K562 (cell line): ENCODE results near the gene ZNF81.

Experiments
- ARNT ChIP-seq, 2 experiments: fragments of 450-650 bp; IDR thresholded peaks; 2 replicates each; pipeline ENCODE4 v1.6.1; 2016; ENCODE audit warnings: mild to moderate bottlenecking in 1 of 2
- JUNB ChIP-seq: fragments of 450-650 bp; formaldehyde crosslinking; conservative IDR thresholded peaks from 2 replicates; pipeline ENCODE4 v1.4.0; 2020; ENCODE audit warnings: mild to moderate bottlenecking
- POLR2AphosphoS5 ChIP-seq: IDR thresholded peaks from 2 replicates; pipeline ENCODE4 v1.6.1; 2011; ENCODE audit warnings: mild to moderate bottlenecking, low read depth, low read length, moderate library complexity; ENCODE audit not compliant: control insufficient read depth, insufficient read depth
- SMAD4 ChIP-seq: fragments of 250-450 bp; sonication (Bioruptor Pico); conservative IDR thresholded peaks from 2 replicates; pipeline ENCODE4 v1.8.0; 2021; ENCODE audit warnings: inconsistent platforms, mild to moderate bottlenecking, moderate library complexity
- ZNF24 ChIP-seq: fragments of 450-650 bp; IDR thresholded peaks from 2 replicates; pipeline ENCODE4 v1.6.1; 2016
- TF ChIP-seq, protein P1 (sequence below), 3 experiments: IDR thresholded peaks in 2 of 3; conservative IDR thresholded peaks in 1 of 3; 2 replicates each; pipeline ENCODE4 v1.5.1; 2011 to 2012; ENCODE audit warnings: low read length in 3 of 3, mild to moderate bottlenecking in 3 of 3, control low read depth in 2 of 3, improper control_type of control experiment in 1 of 3, inconsistent platforms in 1 of 3, low read depth in 1 of 3, mixed read lengths in 1 of 3, moderate library complexity in 1 of 3; ENCODE audit not compliant: insufficient read depth in 2 of 3

DNA sequence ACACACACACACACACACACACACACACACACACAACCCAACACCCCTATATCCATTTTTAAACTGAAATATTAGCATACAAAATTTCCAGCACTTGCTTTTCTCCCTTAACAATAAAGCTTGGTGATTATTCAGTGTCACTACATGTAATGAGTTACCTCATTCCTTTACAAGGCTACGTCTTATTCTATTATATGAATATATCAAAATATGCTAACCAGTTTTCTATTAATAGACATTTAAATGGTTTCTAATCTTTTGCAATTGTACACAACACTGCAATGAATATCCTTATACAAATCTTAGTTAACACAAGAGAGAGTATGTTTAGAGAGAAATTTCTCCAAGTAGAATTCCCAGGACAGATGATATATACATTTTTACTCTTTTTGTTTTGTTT, 14.2 kb downstream of the ZNF81 start:
- TF ChIP-seq ARNT (IDR thresholded peaks at IDR 0.05) (no peak), POLR2AphosphoS5 (no peak), ZNF24 (no peak), JUNB (no peak), SMAD4 (CRISPR knock-in tag) (no peak)
- TF ChIP-seq, protein P1, sequence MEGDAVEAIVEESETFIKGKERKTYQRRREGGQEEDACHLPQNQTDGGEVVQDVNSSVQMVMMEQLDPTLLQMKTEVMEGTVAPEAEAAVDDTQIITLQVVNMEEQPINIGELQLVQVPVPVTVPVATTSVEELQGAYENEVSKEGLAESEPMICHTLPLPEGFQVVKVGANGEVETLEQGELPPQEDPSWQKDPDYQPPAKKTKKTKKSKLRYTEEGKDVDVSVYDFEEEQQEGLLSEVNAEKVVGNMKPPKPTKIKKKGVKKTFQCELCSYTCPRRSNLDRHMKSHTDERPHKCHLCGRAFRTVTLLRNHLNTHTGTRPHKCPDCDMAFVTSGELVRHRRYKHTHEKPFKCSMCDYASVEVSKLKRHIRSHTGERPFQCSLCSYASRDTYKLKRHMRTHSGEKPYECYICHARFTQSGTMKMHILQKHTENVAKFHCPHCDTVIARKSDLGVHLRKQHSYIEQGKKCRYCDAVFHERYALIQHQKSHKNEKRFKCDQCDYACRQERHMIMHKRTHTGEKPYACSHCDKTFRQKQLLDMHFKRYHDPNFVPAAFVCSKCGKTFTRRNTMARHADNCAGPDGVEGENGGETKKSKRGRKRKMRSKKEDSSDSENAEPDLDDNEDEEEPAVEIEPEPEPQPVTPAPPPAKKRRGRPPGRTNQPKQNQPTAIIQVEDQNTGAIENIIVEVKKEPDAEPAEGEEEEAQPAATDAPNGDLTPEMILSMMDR (IDR thresholded peaks at IDR 0.05 in 2 of 3, conservative IDR thresholded peaks at IDR 0.05 in 1 of 3; ENCODE audit: insufficient read depth in 2 of 3, low read depth in 1 of 3, low read length in 3 of 3) = no peak
